Stimulated activated naive CD4-positive, alpha-beta T cell treated with Interleukin-2 at 50 U/mL for 16 hours (primary cell): Measurements from ENCODE around the gene NASP.

Experiments used
- DNase-seq: peaks from one replicate; lab custom pipeline; 2025; lab: John Stamatoyannopoulos, UW

Gene NASP

GRCh38 chr1:45583666-45584350, at the start of gene NASP:
Gene NASP, plus strand, starts transcription at chr1:45584041. Its CDS starts 106 bp downstream, at chr1:45584147.
- peak; percentile 83 for DNase-seq

DNA sequence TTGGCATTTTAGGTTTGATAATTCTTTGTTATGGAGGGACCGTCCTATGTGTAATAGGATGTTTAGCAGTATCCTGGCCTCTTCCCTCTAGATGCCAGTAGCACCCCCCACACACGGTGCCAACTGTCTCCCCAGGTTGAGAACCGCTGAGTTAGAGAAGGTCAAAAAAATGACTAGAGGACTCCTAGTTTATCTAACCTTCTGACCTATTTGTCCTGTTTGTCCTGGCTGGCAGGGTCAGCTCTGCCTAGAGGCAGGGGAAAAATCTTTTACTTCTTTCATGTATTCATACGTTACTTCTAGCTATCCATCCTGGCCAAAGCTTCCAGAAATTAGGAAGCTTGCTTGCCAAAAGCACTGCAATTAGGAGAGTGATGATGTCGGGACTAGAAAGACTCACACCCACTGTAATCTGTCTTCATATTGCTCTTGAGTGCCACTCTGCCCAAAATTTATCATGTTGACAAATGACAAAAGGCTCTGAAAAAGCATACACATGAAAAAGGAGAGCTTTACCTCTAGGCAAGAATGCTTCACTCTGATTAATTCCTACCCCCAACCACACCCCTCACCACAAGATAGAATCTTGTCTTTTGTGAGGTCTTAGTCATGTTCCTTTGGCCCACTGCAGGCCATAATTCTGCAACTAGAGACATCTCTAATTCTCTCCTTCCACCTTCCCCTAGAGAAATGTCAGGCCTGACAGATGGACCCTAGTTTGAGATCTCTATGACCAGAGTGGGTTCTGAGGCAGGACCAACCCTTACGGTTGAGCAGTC, 47.7 kb upstream of the NASP start:
- no peak for DNase-seq

DNA sequence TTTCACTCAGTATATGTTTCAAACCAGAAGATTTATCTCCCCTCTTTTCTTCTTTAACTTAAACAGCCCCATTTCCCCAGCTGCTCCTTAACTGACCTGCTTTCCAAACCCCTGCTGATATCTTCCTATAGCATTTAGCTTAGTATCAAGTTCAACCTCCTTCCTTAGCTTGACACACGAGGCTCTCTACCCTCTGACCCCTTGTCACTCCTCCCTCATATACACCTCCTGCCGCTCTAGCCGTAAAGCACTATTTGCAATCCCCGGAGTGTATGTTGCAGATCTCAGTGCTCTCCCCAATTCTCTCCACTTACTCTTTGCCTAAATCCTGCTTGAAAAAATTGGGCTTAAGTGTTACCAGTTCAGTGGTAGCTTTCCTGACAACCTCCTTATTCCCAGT, 47.0 kb upstream of the NASP start:
- DNase-seq, result no peak

GRCh38 chr1:45541193-45541592, 42.6 kb upstream of the NASP start:
- DNase-seq, result no peak

DNA sequence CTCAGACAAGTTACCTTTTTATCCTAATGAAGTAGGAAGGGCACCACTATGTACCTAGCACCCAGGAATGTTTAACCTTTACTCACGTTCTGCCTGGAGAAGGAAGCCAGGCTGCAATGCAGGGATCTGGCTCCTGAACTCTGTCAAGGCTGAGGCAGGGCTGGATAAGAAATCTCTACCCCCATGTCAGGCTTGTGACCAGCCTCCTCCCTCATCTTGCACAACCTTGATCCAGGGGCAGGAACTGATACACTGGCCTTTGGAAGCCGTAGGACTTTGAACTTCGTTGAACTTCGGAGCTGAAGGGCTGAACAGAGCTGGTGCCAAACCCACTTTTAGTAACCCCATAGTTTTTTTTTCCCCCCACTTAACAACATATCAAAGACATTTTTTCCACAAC, 41.2 kb upstream of the NASP start:
- DNase-seq, result no peak

GRCh38 chr1:45543581-45544417, 40.0 kb upstream of the NASP start:
- DNase-seq, result peak; percentile 68

DNA sequence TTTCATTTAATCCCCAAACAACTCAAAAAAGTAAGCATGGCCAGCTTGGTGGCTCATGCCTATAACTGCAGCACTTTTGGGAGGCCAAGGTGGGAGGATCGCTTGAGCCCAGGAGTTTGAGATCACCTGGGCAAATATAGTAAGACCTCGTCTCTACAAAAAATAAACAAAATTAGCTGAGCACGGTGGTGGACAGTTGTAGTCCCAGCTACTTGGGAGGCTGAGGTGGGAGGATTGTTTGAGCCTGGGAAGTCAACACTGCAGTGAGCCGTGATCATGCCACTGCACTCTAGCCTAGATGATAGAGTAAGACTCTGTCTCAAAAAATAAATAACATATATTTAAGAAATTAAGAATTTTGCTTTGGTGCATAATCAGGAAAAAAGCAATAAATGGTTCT, 39.3 kb upstream of the NASP start:
- no peak for DNase-seq

GRCh38 chr1:45545019-45545493, 38.8 kb upstream of the NASP start:
- no peak for DNase-seq

DNA sequence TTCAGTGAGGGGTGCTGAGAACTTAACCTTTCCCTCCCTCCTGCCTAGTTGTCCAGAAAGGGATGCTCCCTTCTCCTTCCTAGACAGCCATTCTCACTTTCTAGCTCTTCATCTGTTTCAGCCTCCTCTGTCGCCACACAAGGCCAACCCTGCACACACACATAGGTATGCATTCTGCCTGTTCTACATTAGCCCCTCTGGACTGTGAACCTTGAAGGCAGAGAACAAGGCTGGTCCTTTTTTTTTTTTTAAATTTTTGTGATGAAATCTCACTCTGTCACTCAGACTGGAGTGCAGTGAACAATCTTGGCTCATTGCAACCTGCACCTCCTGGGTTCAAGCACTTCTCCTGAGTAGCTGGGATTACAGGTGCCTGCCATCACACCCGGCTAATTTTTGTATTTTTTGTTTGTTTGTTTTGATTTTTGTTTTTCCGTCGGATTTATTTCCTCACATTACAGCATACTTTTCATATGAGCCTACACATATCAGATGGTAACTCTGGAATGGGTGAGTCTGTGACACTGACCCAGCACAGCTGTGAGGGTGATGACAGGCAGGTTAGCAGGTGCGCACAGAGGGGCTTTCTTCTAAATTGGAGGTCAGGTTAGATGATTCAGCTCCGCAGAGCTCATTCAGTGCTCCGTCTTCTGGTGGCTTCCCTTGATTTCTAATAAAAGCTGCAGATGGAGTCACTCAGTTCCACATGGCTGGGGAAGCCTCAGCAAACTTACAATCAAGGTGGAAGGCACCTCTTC, 38.1 kb upstream of the NASP start:
- DNase-seq, result no peak

DNA sequence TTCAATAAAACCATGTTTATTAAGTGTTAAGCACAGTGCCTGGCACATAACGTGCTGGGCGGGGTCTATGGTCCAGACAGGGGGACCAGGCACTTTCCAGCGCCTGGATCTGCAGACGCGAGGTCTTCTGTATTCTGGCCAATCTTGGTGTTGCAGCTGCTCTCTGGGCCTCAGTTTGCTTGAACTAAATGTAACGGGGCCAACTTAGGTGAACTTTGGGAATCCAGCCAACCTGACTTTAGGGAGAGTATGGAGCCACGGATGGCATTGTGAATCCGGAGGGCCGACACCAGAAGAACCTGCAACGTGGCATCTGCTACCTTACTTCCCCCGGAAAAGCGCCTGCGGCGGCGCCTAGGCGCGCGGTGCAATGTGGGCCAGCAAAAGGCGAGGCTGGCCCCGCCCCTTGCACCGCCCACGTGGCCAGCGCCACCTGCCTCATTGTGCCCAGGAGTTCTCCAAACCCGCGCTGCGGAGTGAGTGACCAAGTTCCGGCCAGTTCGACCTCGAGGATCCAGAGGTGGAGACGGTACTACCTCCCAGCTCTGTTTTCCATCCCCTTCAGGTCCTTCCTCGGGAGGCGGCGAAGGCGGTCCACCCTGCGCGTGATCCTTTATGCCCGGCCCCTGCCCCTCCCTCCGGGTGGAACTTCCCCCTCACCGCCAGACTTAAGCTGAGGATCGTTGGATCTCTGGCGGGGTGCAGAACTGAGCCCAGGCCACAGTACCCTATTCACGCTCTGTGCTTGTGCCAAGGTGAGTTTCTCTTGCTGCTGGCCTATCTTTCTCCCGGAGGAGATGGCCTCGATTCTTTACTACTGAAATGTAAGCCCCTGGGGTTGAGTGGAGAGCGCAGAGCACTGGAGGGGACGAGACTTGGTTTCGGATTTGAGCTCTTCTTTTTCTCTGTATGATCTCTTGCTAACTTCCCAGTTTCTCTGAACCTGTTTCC, 33.2 kb upstream of the NASP start, which contains the start of gene AKR1A1:
Gene AKR1A1 (plus strand): TSS at position 426 of the 951 bp plus-strand sequence. CDS start 10,969 bp downstream, outside the sequence.
- DNase-seq, result peak; percentile 86

GRCh38 chr1:45551684-45552083, 32.2 kb upstream of the NASP start:
- DNase-seq, result no peak

DNA sequence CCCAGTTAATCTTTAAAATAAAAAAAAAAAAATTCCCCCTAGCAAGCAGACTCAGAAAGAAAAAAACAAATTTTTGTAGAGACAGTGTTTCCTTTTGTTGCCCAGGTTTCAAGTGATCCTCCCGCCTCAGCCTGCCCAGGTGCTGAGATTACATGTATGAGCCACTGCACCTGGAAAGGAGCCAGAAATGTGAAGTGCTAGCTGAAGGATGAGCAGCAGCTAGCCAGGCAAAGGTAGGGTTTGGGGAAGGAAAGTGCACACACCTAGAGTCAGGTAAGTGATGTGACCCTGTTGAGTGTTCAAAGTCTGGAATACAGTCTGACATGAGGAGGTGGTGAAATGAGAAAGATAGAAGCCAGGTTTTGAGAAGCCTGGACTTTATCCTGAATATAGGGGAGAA, 31.5 kb upstream of the NASP start:
- no peak for DNase-seq

DNA sequence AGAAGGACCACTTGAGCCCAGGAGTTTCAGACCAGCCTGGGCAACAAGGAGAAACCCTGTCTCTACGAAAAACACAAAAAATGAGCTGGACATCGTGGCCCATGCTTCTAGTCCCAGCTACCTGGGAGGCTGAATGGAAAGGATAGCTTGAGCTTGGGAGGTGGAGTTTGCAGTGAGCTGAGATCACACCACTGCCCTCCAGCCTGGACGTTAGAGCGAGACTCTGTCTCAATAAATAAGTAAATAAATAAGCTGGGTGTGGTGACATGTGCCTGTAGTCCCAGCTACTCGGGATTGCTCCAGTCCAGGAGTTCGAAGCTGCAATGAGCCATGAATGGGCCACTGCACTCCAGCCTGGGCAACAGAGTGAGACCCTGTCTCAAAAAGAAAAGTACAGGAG, 29.6 kb upstream of the NASP start:
- DNase-seq, result no peak

- DNase-seq, result no peak
These were observed 26.4 kb upstream of the NASP start for GRCh38 chr1:45557422-45557944.

DNA sequence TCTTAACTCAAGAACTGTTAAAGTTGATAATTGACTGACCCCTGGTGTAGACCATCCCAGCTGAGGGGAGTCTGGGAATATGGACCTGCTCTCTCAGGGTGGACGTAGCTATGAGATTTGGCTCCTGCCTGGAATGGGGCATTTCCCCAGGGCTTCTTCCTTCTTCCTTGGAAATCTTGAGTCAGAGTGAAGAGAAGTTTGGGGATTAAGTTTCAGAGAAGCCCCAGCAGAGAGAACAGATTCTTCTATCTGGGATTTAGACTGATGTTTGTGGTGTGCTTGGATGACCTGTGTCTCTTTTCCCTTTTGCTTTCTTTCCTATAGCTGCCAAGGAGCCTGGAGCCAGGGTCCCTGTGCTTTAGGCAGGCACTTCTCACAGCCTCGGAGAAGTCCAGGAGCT, 20.0 kb upstream of the NASP start:
- no peak for DNase-seq

GRCh38 chr1:45566722-45567121, 17.1 kb upstream of the NASP start:
- DNase-seq, result no peak

GRCh38 chr1:45567911-45568310, 15.9 kb upstream of the NASP start:
- DNase-seq, result no peak

DNA sequence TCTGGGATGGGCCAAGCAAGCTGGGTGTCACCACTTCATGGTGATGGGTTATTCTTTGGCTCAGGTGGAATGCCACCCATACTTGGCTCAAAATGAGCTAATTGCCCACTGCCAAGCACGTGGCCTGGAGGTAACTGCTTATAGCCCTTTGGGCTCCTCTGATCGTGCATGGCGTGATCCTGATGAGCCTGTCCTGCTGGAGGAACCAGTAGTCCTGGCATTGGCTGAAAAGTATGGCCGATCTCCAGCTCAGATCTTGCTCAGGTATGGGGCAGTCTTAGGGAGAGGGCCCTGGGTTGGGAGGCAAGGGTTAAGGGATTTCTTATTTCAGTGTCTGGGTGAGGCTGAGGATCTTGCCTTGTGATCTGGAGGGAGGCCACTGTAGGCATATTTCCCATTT, 15.4 kb upstream of the NASP start:
- DNase-seq, result no peak

DNA sequence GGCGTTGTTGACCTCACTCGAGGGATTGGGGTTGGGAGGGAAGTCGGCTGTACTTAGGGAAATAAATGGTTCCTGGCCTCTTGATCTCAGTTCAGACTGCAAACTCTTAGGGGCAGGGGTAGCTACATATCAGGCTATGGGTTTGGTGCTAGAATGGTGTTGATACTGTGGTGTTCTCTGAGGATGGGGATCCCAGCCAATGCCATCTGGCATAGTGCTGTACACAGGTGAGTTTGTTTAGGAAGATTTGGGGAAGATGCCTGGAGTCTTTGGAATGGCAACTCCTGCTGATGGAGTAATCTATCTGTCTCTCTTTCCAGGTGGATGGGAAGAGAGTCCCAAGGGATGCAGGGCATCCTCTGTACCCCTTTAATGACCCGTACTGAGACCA, 14.3 kb upstream of the NASP start:
- DNase-seq, result no peak

DNA sequence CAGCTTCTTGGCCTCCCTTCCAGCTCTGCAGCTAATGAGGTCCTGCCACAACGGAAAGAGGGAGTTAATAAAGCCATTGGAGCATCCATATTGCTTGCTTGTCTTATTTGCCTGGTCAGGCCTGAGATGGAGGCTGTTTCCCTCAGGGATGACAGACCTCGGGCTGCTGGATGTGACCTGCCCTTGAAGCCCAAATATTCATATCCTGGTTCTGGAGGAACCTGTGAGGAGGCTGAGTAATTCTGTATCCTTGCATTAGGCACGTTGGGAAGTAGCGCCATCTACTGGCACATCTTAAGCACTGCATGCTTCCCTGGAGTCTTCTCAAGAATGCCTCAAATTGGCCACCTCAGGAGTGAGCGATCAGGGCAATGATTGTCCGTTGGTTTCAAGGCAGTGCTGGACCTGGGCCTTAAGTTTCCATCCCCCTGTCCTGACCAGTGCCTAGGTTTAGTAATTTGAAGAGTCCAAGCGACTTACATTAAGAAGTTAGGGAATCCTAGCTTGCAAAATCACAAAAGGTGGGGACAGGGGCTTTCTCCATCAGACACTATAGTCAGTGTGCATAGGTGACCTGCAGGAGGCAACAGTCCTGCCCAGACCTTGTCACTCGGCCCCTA, 13.8 kb upstream of the NASP start:
- DNase-seq, result peak; percentile 41
